ENCODE measurements around the gene GLTPD2.

GLTPD2 gene

DNA sequence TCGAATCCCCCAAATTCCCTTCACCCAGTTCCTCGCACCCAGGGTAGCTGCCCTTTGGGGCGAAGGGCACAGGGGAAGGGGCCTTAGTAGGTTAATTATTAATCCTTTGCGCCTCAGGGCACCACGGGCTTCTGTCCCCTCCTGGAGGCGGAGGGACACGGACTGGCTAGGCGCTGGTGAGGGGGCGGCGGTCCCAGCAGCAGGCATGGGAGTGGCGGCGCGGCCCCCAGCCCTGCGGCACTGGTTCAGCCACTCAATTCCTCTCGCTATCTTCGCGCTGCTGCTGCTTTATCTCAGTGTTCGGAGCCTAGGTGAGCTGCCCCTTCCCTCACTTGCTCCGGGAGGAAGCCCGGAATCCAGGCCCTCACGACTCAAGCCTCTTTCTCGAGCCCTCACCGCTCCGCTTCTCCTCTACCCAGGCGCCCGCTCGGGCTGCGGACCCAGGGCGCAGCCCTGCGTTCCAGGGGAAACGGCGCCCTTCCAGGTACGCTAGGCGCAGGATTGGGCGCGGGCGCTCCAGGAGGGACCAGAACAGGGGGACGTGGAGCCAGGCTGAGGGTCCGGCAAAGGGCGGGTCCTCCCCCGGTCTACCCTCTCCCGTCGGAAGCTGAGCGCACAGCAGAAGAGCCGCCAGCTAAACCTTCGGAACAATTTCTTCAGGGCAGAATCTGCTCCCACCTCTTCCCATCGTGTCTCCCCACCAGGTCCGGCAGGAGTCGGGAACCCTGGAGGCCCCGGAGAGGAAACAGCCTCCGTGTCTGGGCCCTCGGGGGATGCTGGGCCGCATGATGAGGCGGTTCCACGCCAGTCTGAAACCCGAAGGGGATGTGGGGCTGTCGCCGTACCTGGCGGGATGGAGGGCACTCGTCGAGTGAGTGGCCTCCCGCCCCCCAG is at the start of gene GLTPD2:
Gene GLTPD2, plus strand, starts transcription at position 158 of the 894 bp plus-strand sequence. Its CDS starts 48 bp downstream, at position 206.
- peak in 3 of 10 donors; percentile 68 to 83 (median 81) for DNase-seq

DNA sequence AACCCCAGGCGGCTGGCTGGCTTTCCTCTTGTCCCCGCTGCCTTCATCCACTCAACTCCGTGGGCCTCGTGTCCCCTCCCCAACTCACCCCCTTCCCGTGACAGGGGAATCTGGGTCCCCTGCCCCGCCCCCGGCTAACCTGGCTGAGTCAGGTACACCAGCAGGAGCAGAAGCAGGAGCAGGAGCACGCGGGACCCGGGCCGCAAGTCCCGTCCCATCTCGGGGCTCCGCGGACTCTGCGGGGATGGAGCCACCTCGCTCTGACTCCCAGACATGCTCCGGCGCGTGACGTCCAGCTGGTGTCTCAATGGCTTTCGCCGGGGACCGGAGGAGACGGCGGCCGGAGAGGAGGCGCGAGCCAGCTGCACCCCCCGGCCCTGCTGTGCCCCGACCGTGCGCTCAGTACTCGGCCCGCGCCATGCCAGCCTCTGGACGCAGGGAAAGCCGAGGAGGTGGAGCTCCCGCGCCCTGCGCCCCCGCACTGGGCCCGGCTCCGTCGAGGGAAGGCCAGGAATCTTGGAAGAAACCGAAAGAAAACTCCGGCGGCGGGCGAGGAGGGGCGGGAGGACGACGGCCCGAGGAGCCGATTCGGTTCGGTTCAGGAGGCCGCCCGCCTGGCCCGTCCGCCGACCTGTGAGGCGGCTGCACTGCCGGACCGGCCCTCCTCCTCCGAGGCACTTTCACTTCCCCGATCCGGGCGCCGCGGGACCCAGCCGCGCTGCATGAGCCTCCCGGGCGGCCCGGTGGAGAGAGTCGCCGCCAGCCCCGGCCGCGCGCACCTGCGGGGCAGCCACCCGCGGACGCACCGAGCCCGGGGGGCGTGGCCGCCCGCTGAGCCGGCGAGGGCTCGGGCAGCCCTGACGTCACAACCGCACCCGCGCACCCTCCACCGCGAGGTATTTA is 49.4 kb upstream of the GLTPD2 start, which contains the start of the genes CXCL16 and ZMYND15:
Gene CXCL16, minus strand, starts transcription at position 807 of the 903 bp plus-strand sequence. Its CDS starts 589 bp downstream, at position 218.
Gene ZMYND15, plus strand, starts transcription at position 712 of the 903 bp plus-strand sequence. CDS start 716 bp downstream, outside the sequence.
- intact Hi-C loops (cut with DNase I) = no loop called here
- peak in 7 of 10 donors; percentile 8 to 88 (median 27) for DNase-seq

More for the DNA sequence above, at the start of gene GLTPD2:
- intact Hi-C loops (cut with DNase I) = loop anchor here (5.0 kb wide), 3 partner anchors 48 to 113 kb away; partner anchors contain the start of genes CHRNE and MED11

DNA sequence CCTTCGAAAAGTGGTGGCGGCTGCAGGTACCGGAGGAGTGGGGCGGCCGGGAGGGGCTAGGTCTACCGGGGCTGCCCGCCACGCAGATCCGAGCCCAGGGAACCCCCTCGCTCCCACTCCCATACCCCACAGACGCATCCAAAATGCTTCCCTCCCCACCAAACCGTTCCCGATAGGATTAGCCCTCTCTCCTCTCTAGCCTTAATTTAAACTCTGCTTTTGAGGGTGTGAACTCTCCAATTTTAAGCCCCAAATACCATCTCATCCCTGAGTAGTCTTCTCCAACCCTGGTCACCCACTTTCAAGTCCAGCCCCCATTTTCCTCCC is 48.8 kb upstream of the GLTPD2 start:
- intact Hi-C loops (cut with DNase I) = no loop called here
- no peak for DNase-seq

DNA sequence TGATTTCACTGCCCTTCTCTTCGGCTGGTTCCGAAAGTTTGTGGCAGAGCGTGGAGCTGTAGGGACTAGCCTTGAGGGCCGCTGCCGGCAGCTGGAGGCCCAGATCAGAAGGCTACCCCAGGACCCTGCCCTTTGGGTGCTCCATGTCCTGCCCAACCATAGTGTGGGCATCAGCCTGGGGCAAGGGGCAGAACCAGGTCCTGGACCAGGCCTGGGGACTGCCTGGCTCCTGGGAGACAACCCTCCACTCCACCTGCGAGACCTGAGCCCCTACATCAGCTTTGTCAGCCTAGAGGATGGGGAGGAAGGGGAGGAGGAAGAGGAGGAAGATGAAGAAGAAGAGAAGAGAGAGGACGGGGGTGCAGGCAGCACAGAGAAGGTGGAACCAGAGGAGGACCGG is 48.2 kb upstream of the GLTPD2 start:
- peak in 1 of 10 donors; percentile 57 for DNase-seq
- intact Hi-C loops (cut with DNase I) = no loop called here

DNA sequence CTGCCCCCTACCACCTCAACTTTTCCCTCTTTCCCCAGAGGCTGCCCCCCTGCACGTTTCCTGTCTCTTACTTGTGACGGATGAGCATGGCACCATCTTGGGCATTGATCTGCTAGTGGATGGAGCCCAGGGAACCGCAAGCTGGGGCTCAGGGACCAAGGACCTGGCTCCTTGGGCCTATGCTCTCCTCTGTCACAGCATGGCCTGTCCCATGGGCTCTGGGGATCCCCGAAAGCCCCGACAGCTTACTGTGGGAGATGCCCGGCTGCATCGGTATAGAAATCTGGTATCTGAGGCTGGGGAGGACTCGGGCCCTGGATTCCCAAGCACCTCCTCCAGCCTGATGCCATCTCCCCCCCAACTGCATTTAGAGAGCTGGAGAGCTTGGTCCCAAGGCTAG is 47.2 kb upstream of the GLTPD2 start:
- intact Hi-C loops (cut with DNase I) = no loop called here
- DNase-seq = peak in 1 of 10 donors; percentile 64

DNA sequence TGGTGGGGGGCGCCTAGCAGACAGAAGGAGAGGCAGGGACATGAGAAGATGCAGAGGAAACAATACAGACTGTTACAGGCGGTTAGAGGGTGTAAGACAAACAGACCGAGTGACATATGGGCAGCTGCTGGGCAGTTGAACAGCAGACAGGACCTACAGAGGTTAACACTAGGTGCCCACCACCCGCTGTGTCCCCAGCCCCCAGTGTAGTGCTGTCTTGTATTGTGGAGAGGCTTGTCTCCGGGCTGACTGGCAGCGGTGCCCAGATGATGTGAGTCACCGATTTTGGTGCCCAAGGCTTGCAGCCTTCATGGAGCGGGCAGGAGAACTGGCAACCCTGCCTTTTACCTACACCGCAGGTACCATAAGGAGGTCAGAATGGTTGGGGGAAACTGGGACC is 46.6 kb upstream of the GLTPD2 start:
- intact Hi-C loops (cut with DNase I) = no loop called here

DNA sequence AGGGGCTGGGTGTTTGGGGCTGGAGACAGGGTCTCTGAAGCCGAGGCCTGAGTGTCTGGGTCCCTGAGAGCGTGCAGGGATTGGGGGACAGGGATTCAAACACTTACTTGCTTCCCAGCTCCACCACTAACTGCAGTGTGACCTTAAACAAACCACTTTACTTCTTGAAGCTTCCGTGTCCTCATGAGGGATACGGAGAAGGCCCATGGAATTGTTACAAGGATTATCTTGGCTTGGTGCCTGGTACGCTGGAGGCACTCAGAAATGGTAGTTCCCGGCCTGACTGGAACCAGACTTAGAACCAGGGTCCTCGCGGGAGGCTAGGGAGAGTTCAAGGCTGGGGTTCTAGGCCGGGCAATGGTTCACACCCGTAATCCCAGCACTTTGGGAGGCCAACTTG is 46.1 kb upstream of the GLTPD2 start:
- intact Hi-C loops (cut with DNase I) = no loop called here
- DNase-seq = peak in 1 of 10 donors; percentile 36

More for the DNA sequence above, 46.6 kb upstream of the GLTPD2 start:
- DNase-seq = peak in 1 of 10 donors; percentile 56

DNA sequence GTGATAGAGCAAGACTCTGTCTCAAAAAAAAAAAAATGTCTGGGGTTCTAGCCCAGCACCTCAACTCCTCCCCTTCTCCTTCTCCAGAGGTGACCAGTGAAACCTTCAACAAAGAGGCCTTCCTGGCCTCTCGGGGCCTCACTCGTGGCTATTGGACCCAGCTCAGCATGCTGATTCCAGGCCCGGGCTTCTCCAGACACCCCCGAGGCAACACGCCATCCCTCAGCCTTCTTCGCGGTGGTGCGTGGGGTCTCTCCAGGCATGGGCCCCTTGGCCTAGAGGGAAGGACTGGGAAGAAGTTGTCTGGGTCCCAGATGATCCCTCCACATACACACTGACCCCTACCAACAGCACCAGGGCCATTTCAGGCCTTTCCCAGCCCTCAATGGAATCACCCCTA is 45.5 kb upstream of the GLTPD2 start:
- DNase-seq = peak in 1 of 10 donors; percentile 70
- intact Hi-C loops (cut with DNase I) = no loop called here

DNA sequence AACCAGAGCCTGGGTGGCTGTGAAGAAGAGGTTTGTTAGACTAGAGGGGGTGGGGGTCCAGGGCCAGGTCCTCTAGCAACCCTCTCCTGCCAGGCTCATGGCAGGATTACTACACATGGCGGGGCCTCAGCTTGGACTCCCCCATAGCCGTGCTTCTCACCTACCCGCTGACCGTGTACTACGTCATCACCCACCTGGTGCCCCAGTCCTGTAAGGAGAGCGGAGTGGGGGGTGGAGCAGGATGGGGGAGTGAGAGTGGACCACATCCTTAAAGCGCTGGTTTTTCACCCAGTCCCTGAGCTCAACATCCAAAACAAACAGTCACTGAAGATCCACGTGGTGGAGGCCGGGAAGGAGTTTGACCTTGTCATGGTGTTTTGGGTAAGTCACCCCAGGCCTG is 44.9 kb upstream of the GLTPD2 start:
- peak in 1 of 10 donors; percentile 54 for DNase-seq
- intact Hi-C loops (cut with DNase I) = no loop called here

DNA sequence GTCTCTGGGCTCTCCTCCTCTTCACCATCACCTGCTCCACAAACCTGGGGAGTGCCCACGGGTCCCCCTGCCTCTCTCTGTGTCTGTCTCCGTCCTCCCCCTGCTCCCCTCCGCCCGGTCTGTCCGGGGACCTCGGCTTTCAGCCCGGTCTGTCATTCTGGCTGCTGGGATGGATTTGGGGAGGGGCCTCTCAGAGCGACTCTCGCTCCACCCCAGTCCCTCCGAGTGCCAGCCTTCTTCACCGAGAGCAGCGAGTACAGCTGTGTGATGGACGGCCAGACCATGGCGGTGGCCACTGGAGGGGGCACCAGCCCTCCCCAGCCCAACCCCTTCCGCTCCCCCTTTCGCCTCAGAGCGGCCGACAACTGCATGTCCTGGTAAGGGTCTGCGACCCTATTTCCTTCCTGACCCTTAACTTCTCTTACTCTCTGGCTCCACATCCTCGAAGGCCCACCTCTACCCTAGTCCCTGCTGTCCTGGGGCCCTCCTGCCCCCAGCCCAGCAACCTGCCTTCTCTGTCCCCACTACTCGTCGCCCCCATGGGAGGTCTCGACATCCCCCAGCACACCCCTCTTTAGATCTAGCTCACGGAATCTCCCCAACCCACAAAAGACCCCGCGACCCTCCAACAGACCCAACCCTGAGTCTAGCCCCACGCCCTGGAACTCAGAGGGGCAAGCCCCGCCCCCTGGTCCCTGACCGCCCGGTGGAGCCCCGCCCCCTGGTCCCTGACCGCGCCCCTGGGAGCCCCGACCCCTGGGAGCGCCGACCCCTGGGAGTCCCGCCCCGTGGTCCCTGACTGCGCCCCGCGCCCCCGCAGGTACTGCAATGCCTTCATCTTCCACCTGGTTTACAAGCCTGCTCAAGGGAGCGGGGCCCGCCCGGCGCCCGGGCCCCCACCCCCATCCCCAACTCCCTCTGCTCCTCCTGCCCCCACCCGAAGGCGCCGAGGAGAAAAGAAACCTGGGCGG is 43.5 kb upstream of the GLTPD2 start:
- intact Hi-C loops (cut with DNase I) = no loop called here
- DNase-seq = peak in 1 of 10 donors; percentile 77

DNA sequence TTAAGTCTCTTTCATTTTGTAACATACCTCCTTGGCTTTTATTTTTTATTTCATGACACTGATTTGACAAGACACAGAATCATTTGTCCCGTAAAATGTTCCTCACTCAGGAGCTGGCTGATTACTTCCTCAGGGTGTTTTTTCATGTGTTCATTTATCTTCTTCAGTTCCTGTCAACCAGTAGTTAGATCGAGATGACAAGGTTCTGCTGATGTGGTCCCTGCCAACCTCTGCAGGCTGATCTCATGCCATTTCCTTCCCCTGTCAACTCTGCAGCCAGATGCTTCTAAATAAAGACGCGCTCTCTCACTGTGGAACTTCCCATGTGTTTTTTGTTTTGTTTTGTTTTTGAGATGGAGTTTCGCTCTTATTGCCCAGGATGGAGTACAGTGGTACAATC is 40.9 kb upstream of the GLTPD2 start:
- intact Hi-C loops (cut with DNase I) = no loop called here
- DNase-seq = no peak

DNA sequence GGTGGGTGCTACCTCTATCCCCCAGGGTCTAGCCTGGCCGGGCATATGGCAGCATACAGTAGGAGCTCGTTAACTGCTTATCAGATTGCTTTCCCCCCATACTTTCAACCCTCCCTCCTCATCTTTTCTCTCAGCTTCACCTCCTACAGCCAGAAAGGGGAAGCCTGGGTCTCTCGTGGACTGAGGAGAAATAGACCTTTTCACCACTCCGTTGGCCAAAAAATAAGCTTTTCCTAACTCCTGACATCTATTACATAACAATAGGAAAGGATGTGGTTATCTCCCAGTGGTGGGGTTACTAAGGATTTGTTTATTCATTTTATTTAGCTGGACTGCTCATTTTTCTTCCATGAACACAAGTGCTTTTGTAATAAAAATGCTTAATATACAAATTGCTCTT is 40.1 kb upstream of the GLTPD2 start:
- DNase-seq = no peak
- intact Hi-C loops (cut with DNase I) = no loop called here

DNA sequence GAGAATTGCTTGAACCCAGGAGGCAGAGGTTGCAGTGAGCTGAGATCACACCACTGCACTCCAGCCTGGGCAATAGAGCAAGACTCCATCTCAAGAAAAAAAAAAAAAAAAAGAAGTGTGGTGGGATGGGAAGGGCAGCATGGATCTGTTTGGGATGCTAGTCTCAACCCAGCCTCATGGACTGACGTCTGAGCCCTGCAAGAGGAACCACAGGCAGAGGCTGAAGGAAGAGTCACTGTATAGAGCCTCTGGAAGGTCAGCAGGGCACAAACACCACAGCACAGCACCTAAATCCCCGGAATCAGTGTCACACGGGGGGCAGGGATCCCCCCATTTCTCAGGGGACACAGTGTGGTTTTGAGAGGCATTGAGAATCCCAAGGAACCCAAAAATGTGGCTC is 38.2 kb upstream of the GLTPD2 start:
- no peak for DNase-seq
- intact Hi-C loops (cut with DNase I) = no loop called here

DNA sequence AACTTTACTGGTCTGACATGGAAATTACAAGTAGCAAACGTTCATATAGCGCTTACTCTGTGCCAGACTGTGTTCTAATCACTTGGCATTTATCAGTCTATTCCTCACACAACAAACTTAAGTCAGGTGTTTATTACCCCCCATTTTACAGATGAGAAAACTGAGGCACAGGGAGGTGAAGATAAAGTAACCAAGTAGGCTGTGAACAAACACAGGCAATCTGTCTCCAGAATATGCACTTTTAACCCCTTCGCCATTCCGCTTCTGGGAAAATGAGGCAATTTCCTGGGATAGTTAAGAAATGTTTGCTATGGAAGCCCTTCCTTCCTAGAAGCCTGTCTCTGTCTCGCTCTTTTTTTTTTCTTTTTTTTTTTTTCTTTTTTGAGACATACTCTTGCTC is 36.8 kb upstream of the GLTPD2 start:
- no peak for DNase-seq
- intact Hi-C loops (cut with DNase I) = no loop called here

DNA sequence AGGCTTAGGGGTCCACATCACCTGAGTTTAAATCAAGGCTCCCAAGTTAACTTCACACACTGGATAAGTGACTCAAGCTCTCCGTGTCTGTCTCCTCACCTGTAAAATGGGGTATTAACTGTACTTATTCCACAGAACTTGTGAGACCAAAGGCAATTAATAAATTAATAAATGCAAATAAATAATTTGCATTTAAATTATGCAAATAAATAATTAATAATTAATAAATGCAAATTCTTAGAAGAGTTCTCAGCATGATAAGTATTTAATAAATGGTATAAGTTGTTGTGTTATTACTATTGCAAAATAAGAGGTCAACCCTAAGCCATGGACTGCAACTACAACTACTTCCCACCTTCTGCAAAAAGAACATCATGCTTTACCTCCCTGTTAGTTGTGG is 35.4 kb upstream of the GLTPD2 start:
- DNase-seq = no peak
- intact Hi-C loops (cut with DNase I) = no loop called here

DNA sequence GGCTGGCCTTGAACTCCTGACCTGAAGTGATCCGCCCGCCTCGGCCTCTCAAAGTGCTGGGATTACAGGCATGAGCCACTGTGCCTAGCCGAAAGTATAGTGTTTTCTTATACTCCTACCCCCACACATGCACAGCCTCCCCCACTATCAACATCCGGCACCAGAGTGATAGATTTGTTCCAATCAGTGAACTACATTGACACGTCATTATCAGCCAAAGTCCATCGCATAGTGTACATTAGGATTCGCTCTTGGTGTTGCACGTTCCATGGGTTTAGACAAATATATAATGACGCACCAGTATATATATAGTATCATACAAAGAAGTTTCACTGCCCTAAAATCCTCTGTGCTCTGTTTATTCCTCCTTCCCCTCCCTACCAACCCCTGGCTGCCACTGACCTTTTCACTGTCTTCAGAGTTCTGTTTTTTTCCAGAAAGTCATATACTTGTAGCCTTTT is 29.0 kb upstream of the GLTPD2 start:
- intact Hi-C loops (cut with DNase I) = no loop called here
- DNase-seq = no peak

DNA sequence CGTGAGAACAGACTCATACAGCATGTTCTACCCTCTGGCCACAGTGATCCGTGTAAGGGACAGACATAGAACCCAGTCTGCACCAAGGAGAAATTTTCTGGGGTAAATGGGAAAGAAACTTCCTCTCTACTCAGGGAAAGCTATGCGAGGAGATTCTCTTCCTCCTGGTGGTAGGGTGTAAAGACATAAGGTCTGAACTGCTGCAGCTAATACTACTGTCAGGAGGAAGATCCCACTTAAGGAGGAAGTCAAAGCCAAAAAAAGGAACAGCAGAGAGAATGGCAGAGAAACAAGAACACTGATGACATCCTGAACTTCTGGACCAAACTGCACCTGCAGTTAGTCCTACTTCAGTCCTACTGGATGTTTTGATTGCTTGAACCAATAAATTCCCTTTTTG is 24.2 kb upstream of the GLTPD2 start:
- intact Hi-C loops (cut with DNase I) = no loop called here
- no peak for DNase-seq

DNA sequence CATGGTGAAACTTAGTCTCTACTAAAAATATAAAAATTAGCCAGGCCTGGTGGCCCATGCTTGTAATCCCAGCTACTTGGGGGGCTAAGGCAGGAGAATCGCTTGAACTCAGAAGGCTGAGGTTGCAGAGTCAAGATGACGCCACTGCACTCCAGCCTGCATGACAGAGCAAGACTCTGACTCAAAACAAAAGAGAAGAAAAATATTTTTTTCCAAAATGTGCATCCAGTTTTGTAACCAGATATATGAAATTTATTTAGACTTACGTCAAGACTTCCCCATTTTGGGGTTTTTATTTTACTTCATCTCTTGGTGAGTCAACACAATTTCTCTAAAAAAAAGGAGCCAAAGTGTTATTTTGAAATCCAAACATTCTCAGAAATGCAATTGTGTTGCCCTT is 22.6 kb upstream of the GLTPD2 start:
- intact Hi-C loops (cut with DNase I) = no loop called here
- DNase-seq = no peak

DNA sequence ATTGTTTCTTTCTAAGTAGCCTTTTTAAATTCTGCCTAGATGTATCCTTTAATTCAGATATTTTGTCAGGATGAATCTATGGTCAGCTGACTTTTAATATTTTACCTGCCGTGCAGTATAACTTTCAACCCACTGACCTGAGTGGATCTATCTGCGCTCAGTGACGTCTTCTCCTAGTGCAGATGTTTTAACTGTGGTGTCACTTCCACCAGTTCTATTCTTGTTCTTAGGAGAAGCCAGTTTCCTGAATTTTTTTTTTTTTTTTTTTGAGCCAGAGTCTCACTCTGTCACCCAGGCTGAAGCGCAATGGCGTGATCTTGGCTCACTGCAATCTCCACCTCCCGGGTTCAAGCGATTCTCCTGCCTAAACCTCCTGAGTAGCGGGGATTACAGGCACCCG is 22.0 kb upstream of the GLTPD2 start:
- DNase-seq = no peak
- intact Hi-C loops (cut with DNase I) = no loop called here

DNA sequence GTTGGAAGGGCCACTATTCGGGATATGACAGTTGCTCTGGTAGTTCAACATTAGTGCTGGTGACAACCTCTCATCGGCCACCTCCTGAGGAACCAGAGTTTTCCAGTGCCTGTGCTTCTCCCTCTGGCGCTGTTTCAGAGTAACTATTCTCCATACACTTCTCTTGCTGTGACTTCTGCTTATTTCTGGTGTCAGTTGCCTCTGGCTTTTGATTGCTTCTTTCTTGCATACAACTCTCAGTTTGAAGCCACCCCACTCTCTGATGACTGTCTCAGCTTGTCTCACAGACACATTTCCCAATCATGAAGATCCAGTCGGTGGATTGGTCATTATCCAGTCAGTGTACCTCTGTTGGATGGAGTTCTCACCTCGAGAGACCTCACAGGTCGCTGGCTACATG is 20.5 kb upstream of the GLTPD2 start:
- DNase-seq = no peak
- intact Hi-C loops (cut with DNase I) = no loop called here

Measured in posterior cingulate gyrus (tissue), 11 donors.